ENCODE measurements around the gene ERCC6L2. TPM values are rescaled to one million over a fixed set of nuclear protein-coding genes. Genes with fewer than 3 reads are reported as not detected.
A peak's percentile ranks its signal among the peaks of the same experiment; 100 is the strongest.

Gene ERCC6L2
- total RNA-seq, 2 donors from 2014 or later = 22.9 to 37.3 TPM

GRCh38 chr9:96006961-96007360, 131.5 kb downstream of the ERCC6L2 start:
- no peak for ATAC-seq
- intact Hi-C loops (cut with DNase I) = no loop called here
- no peak for DNase-seq

GRCh38 chr9:96008502-96009222, 133.2 kb downstream of the ERCC6L2 start:
- intact Hi-C loops (cut with DNase I) = no loop called here
- DNase-seq (no peak), ATAC-seq (no peak)

GRCh38 chr9:96009223-96009602, 133.7 kb downstream of the ERCC6L2 start:
- intact Hi-C loops (cut with DNase I) = no loop called here
- ATAC-seq (no peak), DNase-seq (no peak)

- ATAC-seq = peak; percentile 68 to 71
- intact Hi-C loops (cut with DNase I) = no loop called here
- DNase-seq = no peak
Measured at GRCh38 chr9:96009690-96010472, 134.4 kb downstream of the ERCC6L2 start.

GRCh38 chr9:96014078-96014477, 138.6 kb downstream of the ERCC6L2 start:
- DNase-seq (peak; percentile 67), ATAC-seq (peak; percentile 47 to 62)
- intact Hi-C loops (cut with DNase I) = no loop called here

- DNase-seq (no peak), ATAC-seq (no peak)
- intact Hi-C loops (cut with DNase I) = no loop called here
Measured at GRCh38 chr9:96015876-96016686, 140.6 kb downstream of the ERCC6L2 start.
